ENCODE data around the gene CATSPER3. TPM values are rescaled to one million over a fixed set of nuclear protein-coding genes. Genes with fewer than 3 reads are reported as not detected.

The CATSPER3 gene
- total and polyA plus RNA-seq, 2 of the 13 experiments (the other 11 are each of a cell fraction or from before 2014, with no cell fraction given), result 0.33 to 0.37 TPM

- TF ChIP-seq ZNF142 (CRISPR knock-in tag; IDR thresholded peaks at IDR 0.05) (no peak), ZNF761 (CRISPR knock-in tag; conservative IDR thresholded peaks at IDR 0.05) (no peak), SRSF1 (optimal IDR thresholded peaks at IDR 0.05; ENCODE audit: low read depth, low read length) (no peak), MYPOP (CRISPR knock-in tag; IDR thresholded peaks at IDR 0.05) (no peak), GPBP1L1 (CRISPR knock-in tag; IDR thresholded peaks at IDR 0.05) (no peak), ZXDC (CRISPR knock-in tag; IDR thresholded peaks at IDR 0.05) (no peak), ZHX1 (CRISPR knock-in tag; IDR thresholded peaks at IDR 0.05; ENCODE audit: low read depth) (no peak), NR2C2 (CRISPR knock-in tag; IDR thresholded peaks at IDR 0.05; ENCODE audit: borderline replicate concordance) (no peak; the same call in 1 of the 2 replicates), ZNF256 (CRISPR knock-in tag; conservative IDR thresholded peaks at IDR 0.05) (no peak), ZNF674 (CRISPR knock-in tag; IDR thresholded peaks at IDR 0.05; ENCODE audit: low read depth) (no peak), AGO2 (optimal IDR thresholded peaks at IDR 0.05; ENCODE audit: low read depth, low read length) (no peak), ZSCAN22 (CRISPR knock-in tag; IDR thresholded peaks at IDR 0.05) (no peak), ZBTB14 (CRISPR knock-in tag; IDR thresholded peaks at IDR 0.05) (no peak)
Observed at GRCh38 chr5:134958755-134959154, 9.0 kb upstream of the CATSPER3 start (continued).
